IgD-negative memory B cell (primary cell): ENCODE data around the gene CTAG1B. TPM values are rescaled to one million over a fixed set of nuclear protein-coding genes. Genes with fewer than 3 reads are reported as not detected.
"Not testable (repeated sequence)": the region's sequence is repeated elsewhere in the genome, so short reads cannot be mapped to it uniquely, and the experiment has no call there.

Experiments
- H3K27ac Mint-ChIP-seq, 3 donors: one replicate each; pipeline ENCODE4 v1.8.0; 2020 to 2022; ENCODE audit warnings: mild to moderate bottlenecking in 3 of 3, mixed read lengths in 3 of 3, moderate library complexity in 1 of 3
- H3K27me3 Mint-ChIP-seq: one replicate; pipeline ENCODE4 v1.8.0; 2021; ENCODE audit warnings: mixed read lengths
- H3K36me3 Mint-ChIP-seq: one replicate; pipeline ENCODE4 v1.8.0; 2020; ENCODE audit warnings: mild to moderate bottlenecking, mixed read lengths
- H3K4me1 Mint-ChIP-seq, 3 donors: one replicate each; pipeline ENCODE4 v1.8.0; 2020 to 2022; ENCODE audit warnings: mixed read lengths in 3 of 3, mild to moderate bottlenecking in 1 of 3
- H3K4me3 Mint-ChIP-seq, 4 donors: one replicate each; pipeline ENCODE4 v1.8.0; 2020 to 2022; ENCODE audit warnings: mild to moderate bottlenecking in 4 of 4, mixed read lengths in 4 of 4, moderate library complexity in 3 of 4
- H3K9me3 Mint-ChIP-seq, 3 donors: one replicate each; pipeline ENCODE4 v1.8.0; 2020 to 2021; ENCODE audit warnings: mixed read lengths in 3 of 3, mild to moderate bottlenecking in 1 of 3
- polyA plus RNA-seq: library from polyadenylated mRNA; unstranded; fragments of 300-500 nt; fragmentation: Illumina TruSeq; gene quantifications from one replicate; pipeline ENCODE4 v1.2.3, GENCODE V29; 2021

The CTAG1B gene
- polyA plus RNA-seq, 1 donor from 2014 or later, result not detected

DNA sequence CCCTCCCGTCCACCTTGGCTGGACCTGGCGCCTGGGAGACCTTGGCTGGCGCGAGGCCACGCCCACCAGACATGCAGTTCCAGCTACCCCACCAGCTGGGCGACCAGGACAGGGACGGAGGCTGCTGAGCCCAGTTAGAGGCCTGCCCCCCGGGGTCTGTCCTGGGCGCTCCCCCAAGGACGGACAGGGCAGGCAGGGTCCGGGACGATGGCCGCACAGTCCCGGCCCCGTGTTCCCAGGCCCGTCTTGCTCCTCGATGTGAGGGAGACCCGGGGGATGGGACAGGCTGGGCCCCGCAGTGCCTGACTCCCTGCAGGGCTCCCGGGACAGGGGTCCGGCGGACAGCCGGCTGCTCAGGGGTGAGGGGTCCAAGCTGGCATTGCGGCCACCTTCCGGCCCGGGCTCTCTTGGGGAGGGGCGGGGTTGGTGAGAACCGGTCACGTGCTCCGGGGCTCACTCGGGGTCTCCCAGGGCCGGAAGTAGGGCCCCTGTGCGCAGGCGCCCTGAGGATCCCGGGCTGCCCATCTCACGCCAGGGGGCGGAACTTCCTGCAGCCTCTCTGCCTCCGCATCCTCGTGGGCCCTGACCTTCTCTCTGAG, 34.4 kb downstream of the CTAG1B start, which contains the start of gene CTAG1A:
CTAG1A (plus strand) TSS at position 549 of the 599 bp plus-strand sequence. CDS start 74 bp downstream, outside the sequence.
- H3K27ac Mint-ChIP-seq, result not testable (repeated sequence)

DNA sequence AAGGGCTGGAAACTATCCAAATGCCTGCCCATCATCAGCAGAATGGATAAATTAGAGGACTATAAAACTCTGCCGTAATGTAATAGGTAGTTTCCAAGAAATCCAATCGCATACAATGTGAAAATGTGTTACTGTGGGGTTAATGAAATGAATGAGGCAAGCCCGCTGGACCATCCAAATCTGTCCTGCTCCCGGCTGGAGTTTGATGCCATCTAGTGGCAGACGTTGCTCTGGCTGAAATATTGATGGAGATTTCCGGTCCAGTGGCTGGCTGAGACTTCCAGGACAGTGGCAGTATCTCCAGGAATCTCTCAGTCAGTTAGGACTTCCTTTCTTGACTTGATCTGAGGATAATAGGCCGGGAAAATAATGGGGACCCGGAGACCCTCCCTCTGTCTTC, 36.1 kb downstream of the CTAG1B start:
- not testable (repeated sequence) for H3K36me3 Mint-ChIP-seq, H3K27me3 Mint-ChIP-seq, H3K27ac Mint-ChIP-seq, H3K4me1 Mint-ChIP-seq, H3K4me3 Mint-ChIP-seq, H3K9me3 Mint-ChIP-seq

More for the DNA sequence above, 34.4 kb downstream of the CTAG1B start, which contains the start of gene CTAG1A:
- not testable (repeated sequence) for H3K27me3 Mint-ChIP-seq, H3K36me3 Mint-ChIP-seq, H3K4me3 Mint-ChIP-seq, H3K9me3 Mint-ChIP-seq, H3K4me1 Mint-ChIP-seq

DNA sequence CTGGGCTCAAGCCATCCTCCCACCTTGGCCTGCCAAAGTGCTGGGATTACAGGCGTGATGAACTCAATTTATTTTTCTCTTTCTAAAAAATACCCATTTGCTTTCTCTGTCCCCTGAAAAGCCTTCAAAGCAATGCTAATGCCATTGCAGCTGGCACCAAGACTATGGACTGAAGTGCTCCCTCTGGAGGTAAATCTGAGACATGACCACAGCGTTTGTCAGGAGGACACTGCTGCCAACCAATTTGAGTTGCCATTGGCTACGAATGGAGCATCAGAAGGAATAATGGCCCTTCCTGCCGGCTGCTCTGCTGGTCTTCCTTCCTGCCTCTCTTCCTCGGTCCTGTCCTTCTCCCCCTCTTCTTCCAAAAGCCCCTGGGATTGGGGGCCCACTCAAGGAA, 44.0 kb downstream of the CTAG1B start:
- not testable (repeated sequence) for H3K4me1 Mint-ChIP-seq, H3K4me3 Mint-ChIP-seq, H3K9me3 Mint-ChIP-seq, H3K27ac Mint-ChIP-seq, H3K36me3 Mint-ChIP-seq, H3K27me3 Mint-ChIP-seq

DNA sequence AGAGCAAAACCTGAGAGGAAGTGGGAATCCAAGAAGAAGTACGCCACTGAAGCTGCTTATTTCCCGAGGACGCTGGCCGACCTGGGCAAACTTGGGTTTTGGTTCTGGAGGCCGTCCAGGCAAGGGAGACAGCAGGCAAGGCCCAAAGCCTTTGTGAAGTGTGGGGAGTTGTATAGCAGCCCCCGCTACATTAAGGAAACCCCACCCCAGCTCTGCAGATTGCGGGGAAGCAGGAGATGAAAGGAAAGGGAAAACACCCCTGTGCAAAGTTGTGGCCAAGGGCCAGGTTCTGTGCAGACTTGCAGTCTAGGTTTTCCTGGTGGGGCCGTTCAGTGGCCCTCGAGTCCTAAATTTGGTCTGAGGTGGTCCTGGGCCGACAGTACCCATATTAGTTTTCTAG, 46.0 kb downstream of the CTAG1B start:
- not testable (repeated sequence) for H3K4me1 Mint-ChIP-seq, H3K4me3 Mint-ChIP-seq, H3K27ac Mint-ChIP-seq, H3K36me3 Mint-ChIP-seq, H3K27me3 Mint-ChIP-seq, H3K9me3 Mint-ChIP-seq

DNA sequence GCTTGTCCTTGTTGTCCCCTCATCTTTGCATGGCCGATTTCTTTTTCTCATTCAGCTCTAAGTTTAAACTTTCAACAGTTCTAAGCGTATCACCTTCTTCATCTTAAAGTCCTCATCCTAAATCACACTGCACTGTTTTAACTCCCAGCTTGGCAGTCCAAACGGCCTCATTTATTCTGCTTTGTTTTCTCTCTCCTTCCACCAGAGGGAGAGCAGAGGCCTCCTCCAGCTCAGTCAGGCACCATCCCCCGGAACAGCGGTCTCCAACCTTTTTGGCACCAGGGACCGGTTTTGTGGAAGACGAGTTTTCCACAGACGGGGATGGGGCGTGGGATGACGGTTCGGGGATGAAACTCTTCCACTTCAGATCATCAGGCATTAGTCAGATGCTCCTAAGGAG, 48.7 kb downstream of the CTAG1B start:
- H3K27ac Mint-ChIP-seq, H3K36me3 Mint-ChIP-seq, H3K27me3 Mint-ChIP-seq, H3K9me3 Mint-ChIP-seq, H3K4me3 Mint-ChIP-seq, H3K4me1 Mint-ChIP-seq: not testable (repeated sequence)

Other genes with a start within 250 kb of the CTAG1B start
- gene FLNA, start 244.6 kb downstream of the CTAG1B start, polyA plus RNA-seq, result 396 TPM
- gene EMD, start 240.0 kb downstream of the CTAG1B start, polyA plus RNA-seq, result 32.4 TPM
- gene RPL10, start 220.9 kb downstream of the CTAG1B start, polyA plus RNA-seq, result 5,716 TPM
- 29.4 TPM for gene DNASE1L1, start 210.0 kb downstream of the CTAG1B start, polyA plus RNA-seq
- 51.3 TPM for gene TAFAZZIN, start 207.7 kb downstream of the CTAG1B start, polyA plus RNA-seq
- 93.9 TPM for gene ATP6AP1, start 190.6 kb downstream of the CTAG1B start, polyA plus RNA-seq
- gene GDI1, start 182.1 kb downstream of the CTAG1B start, polyA plus RNA-seq, result 38.1 TPM
- gene FAM50A, start 175.1 kb downstream of the CTAG1B start, polyA plus RNA-seq, result 31.3 TPM
- gene PLXNA3, start 161.0 kb downstream of the CTAG1B start, polyA plus RNA-seq, result 2.7 TPM
- 51.7 TPM for gene LAGE3, start 140.0 kb downstream of the CTAG1B start, polyA plus RNA-seq
- gene UBL4A, start 132.7 kb downstream of the CTAG1B start, polyA plus RNA-seq, result 41.4 TPM
- 54.9 TPM for gene SLC10A3, start 128.7 kb downstream of the CTAG1B start, polyA plus RNA-seq
- gene FAM3A, start 103.0 kb downstream of the CTAG1B start, polyA plus RNA-seq, result 23.6 TPM
- 4.8 TPM for gene G6PD, start 72.4 kb downstream of the CTAG1B start, polyA plus RNA-seq
- gene IKBKG, start 71.7 kb downstream of the CTAG1B start, polyA plus RNA-seq, result 37.3 TPM
- not detected for gene CTAG1A, start 34.1 kb downstream of the CTAG1B start, polyA plus RNA-seq
- gene CTAG2, start 34.3 kb upstream of the CTAG1B start, polyA plus RNA-seq, result not detected
- 3.0 TPM for gene GAB3, start 131.8 kb upstream of the CTAG1B start, polyA plus RNA-seq
- 34.4 TPM for gene DKC1, start 143.6 kb upstream of the CTAG1B start, polyA plus RNA-seq
- 9.9 TPM for gene MPP1, start 186.2 kb upstream of the CTAG1B start, polyA plus RNA-seq
- not detected for gene SMIM9, start 215.4 kb upstream of the CTAG1B start, polyA plus RNA-seq